KMS-11 (cell line): Measurements from ENCODE around the gene ACOT11.

Source experiments
- H2AFZ ChIP-seq: fragments of 200-600 bp; sonication (generic); 2 replicates; pipeline ENCODE4 v1.6.1; 2016; ENCODE audit warnings: antibody characterized with exemption, mixed run types, low read depth
- H3K27ac ChIP-seq: fragments of 200-600 bp; sonication (generic); 2 replicates; pipeline ENCODE4 v1.6.1; 2016; ENCODE audit warnings: mild to moderate bottlenecking, mixed run types
- H3K27me3 ChIP-seq: fragments of 200-600 bp; sonication (generic); 2 replicates; pipeline ENCODE4 v1.6.1; 2017; ENCODE audit warnings: mild to moderate bottlenecking, low read depth, mixed run types, moderate library complexity; ENCODE audit not compliant: insufficient read depth
- H3K36me3 ChIP-seq: fragments of 200-600 bp; sonication (generic); 2 replicates; pipeline ENCODE4 v1.6.1; 2017; ENCODE audit warnings: mild to moderate bottlenecking, mixed run types; ENCODE audit not compliant: insufficient read depth
- H3K4me1 ChIP-seq: fragments of 200-600 bp; sonication (generic); 2 replicates; pipeline ENCODE4 v1.6.1; 2016; ENCODE audit warnings: mild to moderate bottlenecking, low read depth, mixed run types; ENCODE audit not compliant: poor library complexity, severe bottlenecking
- H3K4me2 ChIP-seq: fragments of 200-600 bp; sonication (generic); 2 replicates; pipeline ENCODE4 v1.7.0; 2016; ENCODE audit warnings: mild to moderate bottlenecking, mixed run types
- H3K4me3 ChIP-seq: fragments of 200-600 bp; sonication (generic); IDR thresholded peaks from 2 replicates; pipeline ENCODE4 v1.6.1; 2017; ENCODE audit warnings: low read depth, low read length, mixed read lengths; ENCODE audit not compliant: insufficient read depth
- H3K79me2 ChIP-seq: fragments of 200-600 bp; sonication (generic); 2 replicates; pipeline ENCODE4 v1.6.1; 2016; ENCODE audit warnings: low read depth, mixed run types; ENCODE audit not compliant: insufficient read depth
- H3K9ac ChIP-seq: fragments of 200-600 bp; sonication (generic); 2 replicates; pipeline ENCODE4 v1.6.1; 2016; ENCODE audit warnings: mild to moderate bottlenecking, mixed run types
- H4K20me1 ChIP-seq: fragments of 200-600 bp; sonication (generic); 2 replicates; pipeline ENCODE4 v1.6.1; 2016; ENCODE audit warnings: mild to moderate bottlenecking, mixed run types; ENCODE audit not compliant: insufficient read depth
- CTCF ChIP-seq: fragments of 200-600 bp; sonication (generic); conservative IDR thresholded peaks from 2 replicates; pipeline ENCODE4 v1.6.1; 2017; ENCODE audit warnings: low read depth, mild to moderate bottlenecking, antibody characterized with exemption, low read length, moderate library complexity, mixed read lengths

Gene ACOT11

GRCh38 chr1:54604051-54604450, 56.0 kb downstream of the ACOT11 start:
- no peaks in the 10 kb centered on the region for H3K4me1 ChIP-seq
- no peaks in the 10 kb centered on the region for H3K27me3 ChIP-seq
- no peak overlapping the region for H3K4me3 ChIP-seq
- no peak overlapping the region for H3K27ac ChIP-seq
- H3K4me2 ChIP-seq, result no peak overlapping the region
- H3K36me3 ChIP-seq, result no peaks in the 10 kb centered on the region
- H3K79me2 ChIP-seq, result no peaks in the 10 kb centered on the region
- no peak overlapping the region for H3K9ac ChIP-seq
- no peak overlapping the region for H2AFZ ChIP-seq
- no peak for TF ChIP-seq CTCF
- H4K20me1 ChIP-seq, result no peaks in the 10 kb centered on the region

GRCh38 chr1:54604572-54605370, 56.7 kb downstream of the ACOT11 start:
- Histone ChIP-seq H3K4me2 (no peak overlapping the region), H3K9ac (no peak overlapping the region), H3K27me3 (no peaks in the 10 kb centered on the region), H3K4me1 (no peaks in the 10 kb centered on the region), H3K36me3 (no peaks in the 10 kb centered on the region), H3K4me3 (no peak overlapping the region), H3K79me2 (no peaks in the 10 kb centered on the region), H3K27ac (no peak overlapping the region), H4K20me1 (no peaks in the 10 kb centered on the region), H2AFZ (no peak overlapping the region)
- no peak for TF ChIP-seq CTCF

GRCh38 chr1:54606096-54606989, 58.3 kb downstream of the ACOT11 start:
- H3K9ac ChIP-seq, result no peak overlapping the region
- no peak overlapping the region for H3K4me3 ChIP-seq
- H2AFZ ChIP-seq, result no peak overlapping the region
- H3K27ac ChIP-seq, result no peak overlapping the region
- no peaks in the 10 kb centered on the region for H4K20me1 ChIP-seq
- no peak for TF ChIP-seq CTCF
- H3K27me3 ChIP-seq, result no peaks in the 10 kb centered on the region
- no peaks in the 10 kb centered on the region for H3K36me3 ChIP-seq
- H3K4me2 ChIP-seq, result no peak overlapping the region
- no peaks in the 10 kb centered on the region for H3K4me1 ChIP-seq
- no peaks in the 10 kb centered on the region for H3K79me2 ChIP-seq

- Histone ChIP-seq H3K27ac (no peak overlapping the region), H2AFZ (no peak overlapping the region), H3K36me3 (no peaks in the 10 kb centered on the region), H3K4me3 (no peak overlapping the region), H3K4me1 (no peaks in the 10 kb centered on the region), H3K9ac (no peak overlapping the region), H3K79me2 (no peaks in the 10 kb centered on the region), H4K20me1 (no peaks in the 10 kb centered on the region), H3K27me3 (no peaks in the 10 kb centered on the region), H3K4me2 (no peak overlapping the region)
- no peak for TF ChIP-seq CTCF
These were observed 58.9 kb downstream of the ACOT11 start for GRCh38 chr1:54606990-54607325.
